GM19240 (cell line): ENCODE results near the gene RBMS1.

Experiments
- DNase-seq: peaks from one replicate; pipeline ENCODE4 v3.0.0; 2011; ENCODE audit warnings: low spot score; ENCODE audit not compliant: insufficient read length

Gene RBMS1

DNA sequence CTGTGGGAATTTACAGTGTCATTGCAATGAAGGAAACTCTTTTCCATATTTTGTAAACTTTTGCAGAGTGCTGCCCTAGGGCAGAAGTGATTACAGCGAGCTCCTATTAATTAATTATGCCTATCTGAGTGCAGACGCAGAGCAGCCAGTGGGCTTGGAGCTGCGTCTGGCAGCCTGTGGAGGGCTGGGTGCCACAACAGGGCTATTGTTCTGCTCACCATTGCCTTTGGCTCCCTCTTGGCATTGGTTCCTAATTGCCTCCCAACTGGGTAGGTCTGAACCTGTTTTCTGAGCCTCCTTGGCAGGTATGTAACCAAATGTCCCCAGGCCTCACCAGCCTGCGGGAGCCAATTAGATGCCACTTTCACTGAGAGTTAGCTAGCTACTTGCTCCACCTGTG lies 267.9 kb downstream of the RBMS1 start:
- DNase-seq: no peak

DNA sequence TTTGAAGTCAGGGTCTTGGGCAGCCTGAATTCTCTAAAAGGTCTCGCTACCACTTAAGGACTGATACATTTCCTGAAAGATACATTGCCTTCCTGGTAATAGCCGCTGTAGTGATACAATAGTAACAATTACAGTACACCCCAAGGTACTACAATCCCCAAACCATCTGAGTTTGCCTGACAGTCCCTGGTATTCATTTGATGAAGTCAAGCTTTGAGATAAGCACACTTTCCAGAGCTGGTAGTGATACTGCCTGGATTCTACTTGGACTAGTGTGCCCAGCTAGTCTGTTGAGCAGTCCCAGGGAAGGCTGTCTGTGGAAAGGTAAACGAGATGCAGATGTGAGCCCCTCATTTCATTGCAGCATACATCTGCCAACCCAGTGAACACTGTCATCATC lies 269.1 kb downstream of the RBMS1 start:
- DNase-seq: no peak

- DNase-seq: peak; percentile 46
Measured at GRCh38 chr2:160224060-160224459, 269.5 kb downstream of the RBMS1 start.

- DNase-seq: no peak
Measured at GRCh38 chr2:160223560-160223959, 270.0 kb downstream of the RBMS1 start.

GRCh38 chr2:160222546-160223283 lies 270.9 kb downstream of the RBMS1 start:
- no peak for DNase-seq
